OCI-LY3 (cell line): Measurements from ENCODE around the gene PEMT.

Source experiments
- EZH2phosphoT487 ChIP-seq: fragments of 200-600 bp; shearing (Covaris generic); IDR thresholded peaks from 2 replicates; pipeline ENCODE4 v1.6.1; 2018; ENCODE audit warnings: antibody characterized with exemption, mixed run types, low read depth
- TF ChIP-seq, protein P1 (sequence below): fragments of 200-600, 300-600 bp; sonication (generic); IDR thresholded peaks from 2 replicates; pipeline ENCODE4 v1.5.1; 2014; ENCODE audit warnings: antibody characterized with exemption, low read length, low read depth

DNA sequence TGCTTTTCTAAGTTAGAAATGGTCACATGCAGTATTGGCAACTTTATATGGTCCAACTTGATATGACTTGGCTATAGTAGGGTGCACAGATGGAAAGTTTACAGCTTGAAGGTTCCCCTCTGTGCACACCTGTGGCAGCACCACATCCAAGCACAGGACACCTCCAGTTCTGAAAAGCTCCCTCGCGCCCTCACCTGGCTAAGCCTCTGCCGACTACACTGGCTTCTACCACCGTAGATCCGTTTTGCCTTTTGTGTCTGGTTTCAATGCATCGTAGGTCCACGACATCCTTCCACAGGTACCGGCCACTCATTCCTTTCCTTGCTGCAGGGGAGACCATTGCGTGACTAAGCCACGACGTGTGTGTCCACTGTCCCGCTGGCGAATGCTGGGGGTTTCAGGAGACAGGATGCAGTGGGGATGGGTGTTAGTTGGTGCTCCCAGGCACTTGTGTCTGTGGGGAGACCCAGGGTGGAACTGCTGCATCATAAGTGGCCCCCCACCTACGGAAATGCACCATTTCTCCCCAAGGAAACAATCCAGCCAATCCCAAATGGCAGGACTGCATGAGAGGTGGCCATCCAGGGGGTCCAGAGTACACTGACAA, 90.4 kb downstream of the PEMT start:
- TF ChIP-seq, protein P1, sequence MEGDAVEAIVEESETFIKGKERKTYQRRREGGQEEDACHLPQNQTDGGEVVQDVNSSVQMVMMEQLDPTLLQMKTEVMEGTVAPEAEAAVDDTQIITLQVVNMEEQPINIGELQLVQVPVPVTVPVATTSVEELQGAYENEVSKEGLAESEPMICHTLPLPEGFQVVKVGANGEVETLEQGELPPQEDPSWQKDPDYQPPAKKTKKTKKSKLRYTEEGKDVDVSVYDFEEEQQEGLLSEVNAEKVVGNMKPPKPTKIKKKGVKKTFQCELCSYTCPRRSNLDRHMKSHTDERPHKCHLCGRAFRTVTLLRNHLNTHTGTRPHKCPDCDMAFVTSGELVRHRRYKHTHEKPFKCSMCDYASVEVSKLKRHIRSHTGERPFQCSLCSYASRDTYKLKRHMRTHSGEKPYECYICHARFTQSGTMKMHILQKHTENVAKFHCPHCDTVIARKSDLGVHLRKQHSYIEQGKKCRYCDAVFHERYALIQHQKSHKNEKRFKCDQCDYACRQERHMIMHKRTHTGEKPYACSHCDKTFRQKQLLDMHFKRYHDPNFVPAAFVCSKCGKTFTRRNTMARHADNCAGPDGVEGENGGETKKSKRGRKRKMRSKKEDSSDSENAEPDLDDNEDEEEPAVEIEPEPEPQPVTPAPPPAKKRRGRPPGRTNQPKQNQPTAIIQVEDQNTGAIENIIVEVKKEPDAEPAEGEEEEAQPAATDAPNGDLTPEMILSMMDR, result no peak; the same call in 1 of the 2 replicates
- no peak for TF ChIP-seq EZH2phosphoT487
